HepG2 (cell line): ENCODE measurements around the gene SH3GL1. TPM values are rescaled to one million over a fixed set of nuclear protein-coding genes. Genes with fewer than 3 reads are reported as not detected.

Source experiments
- ATAC-seq: fragments of 200-7000 bp; cut with Tn5 transposase; 3 replicates; pipeline ENCODE4 v1.9.1; 2020; ENCODE audit warnings: mild to moderate bottlenecking, moderate library complexity
- BruUV-seq: library from RNA; stranded (reverse); fragments of 400-500 nt; replicated peaks from 2 replicates; lab custom pipeline; 2021; lab: Mats Ljungman, UMichigan
- CTCF ChIA-PET: fragments of 300-600 bp; formaldehyde crosslinking; extraction: SDS; loops from one replicate; lab custom pipeline; 2021; ENCODE audit warnings: low total read pairs, inconsistent platforms, low intra/inter-chr PET ratio; lab: Yijun Ruan, JAX
- POLR2A ChIA-PET: fragments of 350-600 bp; sonication (Branson Sonifier 250); formaldehyde crosslinking; loops from one replicate; lab custom pipeline; 2020; ENCODE audit warnings: antibody characterized with exemption, inconsistent platforms; lab: Yijun Ruan, JAX
- DNase-seq: peaks from one replicate; pipeline ENCODE4 v3.0.0-alpha.2; 2015; ENCODE audit warnings: low spot score
- FAIRE-seq: peaks from 3 replicates; lab custom pipeline; 2011; peaks lifted over from hg19 to GRCh38; lab: Jason Lieb, UNC
- H2AFZ ChIP-seq: one replicate; pipeline ENCODE4 v1.6.1; 2011; ENCODE audit warnings: low read length, inconsistent platforms
- H3K27ac ChIP-seq: fragments of 300-600 bp; 3 replicates; pipeline ENCODE4 v1.8.0; 2011; ENCODE audit warnings: mixed run types, mild to moderate bottlenecking, mixed read lengths, low read length, inconsistent platforms; ENCODE audit not compliant: insufficient read depth; ENCODE audit errors: extremely low read length
- H3K27me3 ChIP-seq, 2 experiments: fragments of 200-600 bp in 1 of 2; 2 replicates in 1 of 2; 3 replicates in 1 of 2; pipeline versions ENCODE4 v1.6.0 to v1.8.0; 2011; ENCODE audit warnings: low read length in 2 of 2, mild to moderate bottlenecking in 2 of 2, moderate library complexity in 2 of 2, inconsistent platforms in 1 of 2; ENCODE audit not compliant: insufficient read depth in 2 of 2, control insufficient read depth in 1 of 2
- H3K36me3 ChIP-seq, 2 experiments: fragments of 200-600 bp in 1 of 2; replicated peaks in 1 of 2; 2 replicates in 1 of 2; 3 replicates in 1 of 2; pipeline versions ENCODE4 v1.5.1 to v1.8.0; 2011; ENCODE audit warnings: low read length in 2 of 2, inconsistent platforms in 1 of 2; ENCODE audit not compliant: insufficient read depth in 2 of 2, control insufficient read depth in 1 of 2
- H3K4me1 ChIP-seq: 2 replicates; pipeline ENCODE4 v1.5.1; 2012; ENCODE audit warnings: low read length, inconsistent platforms; ENCODE audit not compliant: insufficient read depth
- H3K4me2 ChIP-seq: 2 replicates; pipeline ENCODE4 v1.6.0; 2011; ENCODE audit warnings: low read depth, low read length, inconsistent platforms
- H3K4me3 ChIP-seq, 3 experiments: fragments of 200-600 bp in 1 of 3; sonication (generic), shearing (Covaris generic) in 1 of 3; replicated peaks in 1 of 3; 2 replicates each; pipeline ENCODE4 v1.5.1; 2011 to 2016; ENCODE audit warnings: low read length in 3 of 3, inconsistent platforms in 2 of 3, low read depth in 2 of 3, mild to moderate bottlenecking in 2 of 3, control low read depth in 1 of 3, mixed read lengths in 1 of 3; ENCODE audit not compliant: insufficient read depth in 1 of 3
- H3K79me2 ChIP-seq: one replicate; pipeline ENCODE4 v1.6.1; 2011; ENCODE audit warnings: low read length, inconsistent platforms; ENCODE audit not compliant: insufficient read depth
- H3K9ac ChIP-seq: 2 replicates; pipeline ENCODE4 v1.6.0; 2011; ENCODE audit warnings: mild to moderate bottlenecking, low read depth, low read length, inconsistent platforms; ENCODE audit not compliant: insufficient read depth
- H3K9me3 ChIP-seq: 2 replicates; pipeline ENCODE4 v1.5.1; 2012; ENCODE audit warnings: mild to moderate bottlenecking, low read length
- H4K20me1 ChIP-seq: 2 replicates; pipeline ENCODE4 v1.6.0; 2011; ENCODE audit warnings: inconsistent platforms, mild to moderate bottlenecking, low read length, moderate library complexity; ENCODE audit not compliant: insufficient read depth
- ETV5 ChIP-seq: IDR thresholded peaks from 2 replicates; pipeline ENCODE4 v1.6.1; 2018; ENCODE audit warnings: missing biosample characterization, missing genetic modification reagents, inconsistent platforms, borderline replicate concordance
- HNRNPL ChIP-seq: fragments of 200-400 bp; formaldehyde crosslinking; IDR thresholded peaks from 2 replicates; pipeline ENCODE4 v1.6.1; 2017; ENCODE audit warnings: mild to moderate bottlenecking, low read depth, low read length
- IRF2 ChIP-seq: IDR thresholded peaks from 2 replicates; pipeline ENCODE4 v1.6.1; 2018; ENCODE audit warnings: missing genetic modification reagents, missing compliant biosample characterization
- NFE2L1 ChIP-seq: sonication (generic); formaldehyde crosslinking; IDR thresholded peaks from 2 replicates; pipeline ENCODE4 v1.4.0; 2020; ENCODE audit warnings: missing genetic modification reagents, mild to moderate bottlenecking, borderline replicate concordance
- TEAD3 ChIP-seq: optimal IDR thresholded peaks from 2 replicates; pipeline ENCODE3; 2016; ENCODE audit warnings: borderline replicate concordance
- TGIF2 ChIP-seq: IDR thresholded peaks from 2 replicates; pipeline ENCODE4 v1.6.1; 2016; ENCODE audit warnings: control low read depth, missing compliant biosample characterization
- ZKSCAN8 ChIP-seq: IDR thresholded peaks from 2 replicates; pipeline ENCODE4 v1.6.1; 2016; ENCODE audit warnings: borderline replicate concordance, missing genetic modification reagents, missing compliant biosample characterization
- ZNF30 ChIP-seq: sonication (generic); formaldehyde crosslinking; IDR thresholded peaks from 2 replicates; pipeline ENCODE4 v1.5.0; 2020; ENCODE audit warnings: mild to moderate bottlenecking, missing genetic modification reagents
- WGBS: methylation state at CpG from one replicate; pipeline ENCODE4 v1.1.6; 2017; ENCODE audit warnings: low lambda C conversion rate; 5-methylcytosine and 5-hydroxymethylcytosine counted together
- in situ Hi-C: cut with HindIII; loops from 2 replicates; pipeline ENCODE4 v1.10.0; 2017; ENCODE audit warnings: low pct_unique_long_range_greater_than_20kb; ENCODE audit not compliant: extremely low pct_ligation_motif_present
- intact Hi-C: fragments of 100-400 bp; cut with micrococcal nuclease; formaldehyde crosslinking; loops from one replicate; pipeline ENCODE4 v1.10.0; 2022; ENCODE audit not compliant: unreplicated experiment
- polyA plus RNA-seq, 8 experiments: library from polyadenylated mRNA; depleted of rRNA in 3 of 8; stranded (reverse) in 7 of 8; unstranded in 1 of 8; fragments of >200 nt; fragmentation: Illumina TruSeq in 4 of 8; extraction: Trizol in 4 of 8; gene quantifications; 2 replicates each; pipeline versions ENCODE4 v1.2.1 to v1.2.3, GENCODE V29; 2011 to 2016; ENCODE audit warnings: low read depth in 4 of 8, missing spikeins in 1 of 8, mixed read lengths in 1 of 8; ENCODE audit not compliant: insufficient read depth in 1 of 8
- total RNA-seq, 5 experiments: library from RNA; depleted of rRNA; stranded (reverse); fragments of >200 nt; fragmentation: Illumina TruSeq; extraction: Trizol; gene quantifications; 2 replicates each; pipeline ENCODE4 v1.2.3, GENCODE V29; 2016; ENCODE audit warnings: low read depth in 1 of 5
- TF ChIP-seq, protein P1 (sequence below): sonication (generic); formaldehyde crosslinking; IDR thresholded peaks from 2 replicates; pipeline ENCODE4 v1.9.0; 2022; ENCODE audit warnings: low read depth, missing genetic modification reagents
- TF ChIP-seq, protein P2 (sequence below): IDR thresholded peaks from 2 replicates; pipeline ENCODE4 v1.6.1; 2016; ENCODE audit warnings: low read depth, control low read depth
- TF ChIP-seq, protein P3 (sequence below): sonication (generic); formaldehyde crosslinking; IDR thresholded peaks from 2 replicates; pipeline ENCODE4 v1.4.0; 2020; ENCODE audit warnings: missing genetic modification reagents, borderline replicate concordance
- TF ChIP-seq, protein P4 (sequence below): sonication (generic); formaldehyde crosslinking; conservative IDR thresholded peaks from 2 replicates; pipeline ENCODE4 v1.8.0; 2022; ENCODE audit warnings: low read depth, missing genetic modification reagents

The SH3GL1 gene
- total and polyA plus RNA-seq, 2 of the 13 experiments (the other 11 are each of a cell fraction or from before 2014, with no cell fraction given): 33.0 to 45.1 TPM

DNA sequence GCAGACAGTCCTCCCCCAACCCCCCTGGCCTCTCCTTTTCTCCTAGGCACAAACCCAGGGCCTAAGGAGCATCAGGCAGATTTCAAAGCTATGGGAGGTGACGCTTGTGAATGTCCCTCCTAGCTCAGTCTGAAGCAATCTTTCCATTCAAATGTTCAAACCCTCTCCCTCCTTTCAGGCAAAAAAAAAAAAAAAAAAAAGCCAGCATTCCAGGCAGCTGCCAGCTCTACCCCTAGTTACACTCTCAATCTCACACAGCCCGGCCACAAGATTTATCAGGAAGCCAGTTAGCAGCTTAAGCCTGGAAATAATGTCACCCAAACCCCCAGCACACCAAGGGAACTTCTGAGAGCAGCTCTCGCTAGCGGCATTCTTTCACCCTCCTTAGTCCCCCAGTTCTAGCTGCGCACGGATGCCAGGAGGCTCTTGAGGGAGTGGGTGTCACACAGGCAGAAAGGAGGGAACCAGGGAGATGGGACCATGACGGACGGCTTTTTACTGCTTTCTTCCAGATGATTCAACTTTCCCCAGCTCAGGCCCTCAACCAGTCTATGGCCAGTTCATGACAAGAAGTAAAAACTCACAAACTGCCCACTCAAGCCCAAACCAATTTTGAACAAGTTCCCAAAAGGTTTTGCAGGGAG is 6.3 kb downstream of the SH3GL1 start (continued):
- no peak for TF ChIP-seq NFE2L1
- TF ChIP-seq, all 625 proteins: peak for 0

DNA sequence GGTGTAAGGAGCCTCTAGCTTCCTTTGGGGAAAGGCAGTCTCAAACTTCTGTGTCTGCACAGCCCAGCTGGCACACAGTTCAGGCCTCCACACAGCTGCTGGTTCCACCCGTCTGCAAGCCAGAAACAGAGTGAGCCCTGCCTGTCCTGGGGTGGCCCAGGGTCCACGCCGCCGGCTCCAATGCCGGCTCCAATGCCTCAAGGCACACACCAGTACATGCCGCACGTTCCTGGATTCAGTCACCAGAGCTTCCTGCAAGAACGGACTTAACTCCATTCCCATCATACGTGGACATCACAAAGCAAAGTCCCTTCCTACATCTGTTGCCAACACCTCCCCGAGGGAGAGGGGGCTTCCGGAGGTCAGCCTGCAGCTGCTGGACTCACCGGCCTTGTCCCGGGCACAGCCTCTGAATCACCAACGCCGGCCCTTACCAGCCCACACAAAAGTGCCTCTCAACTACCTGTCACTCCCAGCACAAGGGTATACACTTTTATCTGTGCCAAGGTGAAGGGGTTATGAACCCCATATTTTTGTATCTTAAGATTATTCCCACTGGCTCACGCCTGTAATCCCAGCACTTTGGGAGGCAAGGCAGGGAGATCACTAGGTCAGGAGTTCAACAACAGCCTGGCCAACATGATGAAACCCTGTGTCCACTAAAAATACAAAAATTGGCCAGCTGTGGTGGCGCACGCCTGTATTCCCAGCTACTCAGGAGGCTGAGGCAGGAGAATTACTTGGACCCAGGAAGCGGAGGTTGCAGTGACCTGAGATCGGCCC is 8.5 kb downstream of the SH3GL1 start:
- ChIA-PET CTCF (no interaction called here), POLR2A (interaction anchor here (0.9 to 3.2 kb wide), 8 partner anchors 9 to 124 kb away, joined by 3 to 64 read pairs (median 10); partner anchors contain the start of genes CHAF1A, MPND and SH3GL1)
- peaks cover 82% of the 10 kb centered on the region for H3K79me2 ChIP-seq
- H3K27me3 ChIP-seq: no peaks in the 10 kb centered on the region
- H4K20me1 ChIP-seq: 0 out of 2 replicates have a peak, but pooled peaks cover 6% of the 10 kb centered on the region
- intact Hi-C loops (no loop called here), in situ Hi-C loops (no loop called here)
- H2AFZ ChIP-seq: no peak overlapping the region
- H3K27ac ChIP-seq: peak overlapping the region; percentile 95
- no TSS peak for BruUV-seq
- peak overlapping the region; percentile 87 for H3K4me2 ChIP-seq
- ATAC-seq (peak; percentile 77), FAIRE-seq (peak; percentile 84), DNase-seq (peak; percentile 84)
- H3K9ac ChIP-seq: peak overlapping the region; percentile 76
- WGBS: 5% methylated on average over 13 of the region's 20 CpGs
- H3K9me3 ChIP-seq: no peaks in the 10 kb centered on the region
- peaks cover 11 to 27% of the 10 kb centered on the region in 2 experiments for H3K36me3 ChIP-seq
- H3K4me1 ChIP-seq: peaks cover 82% of the 10 kb centered on the region
- H3K4me3 ChIP-seq: peak overlapping the region; percentile 17 to 60 (median 34); a peak in 5 of 6 replicates
- TF ChIP-seq HNRNPL (peak; percentile 38; the same call in 1 of the 2 replicates), ZNF30 (CRISPR knock-in tag) (no peak), TGIF2 (CRISPR knock-in tag) (0 out of 2 replicates have a peak, but pooled peaks have one; percentile 30), ZKSCAN8 (CRISPR knock-in tag) (0 out of 2 replicates have a peak, but pooled peaks have one; percentile 18), ETV5 (CRISPR knock-in tag) (peak; percentile 95), TEAD3 (CRISPR knock-in tag) (peak; percentile 75), IRF2 (CRISPR knock-in tag) (peak; percentile 45; the same call in 1 of the 2 replicates)
- TF ChIP-seq, protein P1, sequence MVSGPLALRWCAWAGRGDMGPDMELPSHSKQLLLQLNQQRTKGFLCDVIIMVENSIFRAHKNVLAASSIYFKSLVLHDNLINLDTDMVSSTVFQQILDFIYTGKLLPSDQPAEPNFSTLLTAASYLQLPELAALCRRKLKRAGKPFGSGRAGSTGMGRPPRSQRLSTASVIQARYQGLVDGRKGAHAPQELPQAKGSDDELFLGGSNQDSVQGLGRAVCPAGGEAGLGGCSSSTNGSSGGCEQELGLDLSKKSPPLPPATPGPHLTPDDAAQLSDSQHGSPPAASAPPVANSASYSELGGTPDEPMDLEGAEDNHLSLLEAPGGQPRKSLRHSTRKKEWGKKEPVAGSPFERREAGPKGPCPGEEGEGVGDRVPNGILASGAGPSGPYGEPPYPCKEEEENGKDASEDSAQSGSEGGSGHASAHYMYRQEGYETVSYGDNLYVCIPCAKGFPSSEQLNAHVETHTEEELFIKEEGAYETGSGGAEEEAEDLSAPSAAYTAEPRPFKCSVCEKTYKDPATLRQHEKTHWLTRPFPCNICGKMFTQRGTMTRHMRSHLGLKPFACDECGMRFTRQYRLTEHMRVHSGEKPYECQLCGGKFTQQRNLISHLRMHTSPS (CRISPR knock-in tag): peak; percentile 74; the same call in 1 of the 2 replicates
- TF ChIP-seq, protein P2, sequence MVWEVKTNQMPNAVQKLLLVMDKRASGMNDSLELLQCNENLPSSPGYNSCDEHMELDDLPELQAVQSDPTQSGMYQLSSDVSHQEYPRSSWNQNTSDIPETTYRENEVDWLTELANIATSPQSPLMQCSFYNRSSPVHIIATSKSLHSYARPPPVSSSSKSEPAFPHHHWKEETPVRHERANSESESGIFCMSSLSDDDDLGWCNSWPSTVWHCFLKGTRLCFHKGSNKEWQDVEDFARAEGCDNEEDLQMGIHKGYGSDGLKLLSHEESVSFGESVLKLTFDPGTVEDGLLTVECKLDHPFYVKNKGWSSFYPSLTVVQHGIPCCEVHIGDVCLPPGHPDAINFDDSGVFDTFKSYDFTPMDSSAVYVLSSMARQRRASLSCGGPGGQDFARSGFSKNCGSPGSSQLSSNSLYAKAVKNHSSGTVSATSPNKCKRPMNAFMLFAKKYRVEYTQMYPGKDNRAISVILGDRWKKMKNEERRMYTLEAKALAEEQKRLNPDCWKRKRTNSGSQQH (CRISPR knock-in tag): 0 out of 2 replicates have a peak, but pooled peaks have one; percentile 22
- TF ChIP-seq, protein P3, sequence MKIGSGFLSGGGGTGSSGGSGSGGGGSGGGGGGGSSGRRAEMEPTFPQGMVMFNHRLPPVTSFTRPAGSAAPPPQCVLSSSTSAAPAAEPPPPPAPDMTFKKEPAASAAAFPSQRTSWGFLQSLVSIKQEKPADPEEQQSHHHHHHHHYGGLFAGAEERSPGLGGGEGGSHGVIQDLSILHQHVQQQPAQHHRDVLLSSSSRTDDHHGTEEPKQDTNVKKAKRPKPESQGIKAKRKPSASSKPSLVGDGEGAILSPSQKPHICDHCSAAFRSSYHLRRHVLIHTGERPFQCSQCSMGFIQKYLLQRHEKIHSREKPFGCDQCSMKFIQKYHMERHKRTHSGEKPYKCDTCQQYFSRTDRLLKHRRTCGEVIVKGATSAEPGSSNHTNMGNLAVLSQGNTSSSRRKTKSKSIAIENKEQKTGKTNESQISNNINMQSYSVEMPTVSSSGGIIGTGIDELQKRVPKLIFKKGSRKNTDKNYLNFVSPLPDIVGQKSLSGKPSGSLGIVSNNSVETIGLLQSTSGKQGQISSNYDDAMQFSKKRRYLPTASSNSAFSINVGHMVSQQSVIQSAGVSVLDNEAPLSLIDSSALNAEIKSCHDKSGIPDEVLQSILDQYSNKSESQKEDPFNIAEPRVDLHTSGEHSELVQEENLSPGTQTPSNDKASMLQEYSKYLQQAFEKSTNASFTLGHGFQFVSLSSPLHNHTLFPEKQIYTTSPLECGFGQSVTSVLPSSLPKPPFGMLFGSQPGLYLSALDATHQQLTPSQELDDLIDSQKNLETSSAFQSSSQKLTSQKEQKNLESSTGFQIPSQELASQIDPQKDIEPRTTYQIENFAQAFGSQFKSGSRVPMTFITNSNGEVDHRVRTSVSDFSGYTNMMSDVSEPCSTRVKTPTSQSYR (CRISPR knock-in tag): 0 out of 2 replicates have a peak, but pooled peaks have one; percentile 37
- TF ChIP-seq, protein P4, sequence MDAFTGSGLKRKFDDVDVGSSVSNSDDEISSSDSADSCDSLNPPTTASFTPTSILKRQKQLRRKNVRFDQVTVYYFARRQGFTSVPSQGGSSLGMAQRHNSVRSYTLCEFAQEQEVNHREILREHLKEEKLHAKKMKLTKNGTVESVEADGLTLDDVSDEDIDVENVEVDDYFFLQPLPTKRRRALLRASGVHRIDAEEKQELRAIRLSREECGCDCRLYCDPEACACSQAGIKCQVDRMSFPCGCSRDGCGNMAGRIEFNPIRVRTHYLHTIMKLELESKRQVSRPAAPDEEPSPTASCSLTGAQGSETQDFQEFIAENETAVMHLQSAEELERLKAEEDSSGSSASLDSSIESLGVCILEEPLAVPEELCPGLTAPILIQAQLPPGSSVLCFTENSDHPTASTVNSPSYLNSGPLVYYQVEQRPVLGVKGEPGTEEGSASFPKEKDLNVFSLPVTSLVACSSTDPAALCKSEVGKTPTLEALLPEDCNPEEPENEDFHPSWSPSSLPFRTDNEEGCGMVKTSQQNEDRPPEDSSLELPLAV (CRISPR knock-in tag): no peak
